ENCODE measurements around the gene FAM193B.

FAM193B gene

GRCh38 chr5:177554474-177555111 lies at the start of gene FAM193B:
Gene FAM193B, minus strand, starts transcription at chr5:177554563. Its CDS starts 105 bp downstream, at chr5:177554458.
- peak; percentile 98 for DNase-seq

DNA sequence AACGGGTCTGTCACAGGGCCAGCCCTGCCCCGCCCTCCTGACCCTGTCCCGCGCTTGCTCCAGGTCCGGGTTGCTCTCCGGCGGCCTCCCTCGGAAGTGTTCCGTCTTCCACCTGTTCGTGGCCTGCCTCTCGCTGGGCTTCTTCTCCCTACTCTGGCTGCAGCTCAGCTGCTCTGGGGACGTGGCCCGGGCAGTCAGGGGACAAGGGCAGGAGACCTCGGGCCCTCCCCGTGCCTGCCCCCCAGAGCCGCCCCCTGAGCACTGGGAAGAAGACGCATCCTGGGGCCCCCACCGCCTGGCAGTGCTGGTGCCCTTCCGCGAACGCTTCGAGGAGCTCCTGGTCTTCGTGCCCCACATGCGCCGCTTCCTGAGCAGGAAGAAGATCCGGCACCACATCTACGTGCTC lies 49.8 kb upstream of the FAM193B start:
- no peak for DNase-seq

- no peak for DNase-seq
Observed at GRCh38 chr5:177603631-177604030, 49.3 kb upstream of the FAM193B start.

DNA sequence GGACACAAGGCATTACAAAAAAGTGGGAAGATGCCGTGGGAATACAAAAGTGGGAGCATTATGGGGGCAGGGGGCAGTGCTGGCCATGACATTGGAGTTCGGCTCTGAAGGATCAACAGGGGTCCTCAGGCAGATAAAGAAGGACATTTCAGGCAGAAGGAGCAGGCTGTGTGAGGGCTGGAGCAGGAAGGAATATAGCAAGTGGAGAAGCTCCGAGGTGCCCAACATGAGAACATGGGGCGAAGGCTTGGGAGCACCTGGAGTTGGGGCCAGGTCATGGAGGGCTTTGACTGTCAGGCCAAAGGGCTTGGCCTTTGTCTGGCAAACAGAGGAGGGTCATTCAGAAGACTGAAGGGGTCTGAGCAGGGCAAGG lies 48.1 kb upstream of the FAM193B start:
- DNase-seq, result no peak

- no peak for DNase-seq
Observed at GRCh38 chr5:177601577-177602457, 47.5 kb upstream of the FAM193B start.

- no peak for DNase-seq
Observed at GRCh38 chr5:177601126-177601525, 46.8 kb upstream of the FAM193B start.

- DNase-seq, result no peak
Observed at GRCh38 chr5:177600508-177601018, 46.2 kb upstream of the FAM193B start.

GRCh38 chr5:177599731-177600507 lies 45.6 kb upstream of the FAM193B start, which contains the start of gene B4GALT7:
Gene B4GALT7, plus strand, starts transcription at chr5:177600132. Its CDS starts 79 bp downstream, at chr5:177600211.
- DNase-seq, result peak; percentile 94

GRCh38 chr5:177598477-177598876 lies 44.1 kb upstream of the FAM193B start:
- no peak for DNase-seq

DNA sequence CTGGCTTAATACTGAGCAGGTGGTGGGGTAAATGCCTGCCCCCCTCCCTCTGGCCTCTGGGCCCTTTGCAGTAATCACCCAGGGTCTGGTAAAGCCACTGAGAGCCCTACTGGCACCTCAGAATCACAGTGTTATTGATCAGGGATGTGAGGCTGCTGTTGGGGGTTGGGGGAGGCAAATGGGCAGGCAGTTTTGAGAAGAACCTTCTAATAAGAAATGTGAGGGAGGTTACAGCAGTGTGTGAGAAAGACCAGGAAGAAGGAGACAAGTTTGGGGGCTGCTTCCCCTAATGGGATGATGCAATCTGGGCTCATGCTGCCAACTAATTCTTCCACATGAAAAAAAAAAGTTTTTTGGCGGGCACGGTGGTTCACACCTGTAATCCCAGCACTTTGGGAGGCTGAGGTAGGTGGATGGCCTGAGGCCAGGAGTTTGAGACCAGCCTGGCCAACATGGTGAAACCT lies 42.4 kb upstream of the FAM193B start:
- DNase-seq, result peak; percentile 48

- peak; percentile 28 for DNase-seq
Observed at GRCh38 chr5:177595991-177596774, 41.8 kb upstream of the FAM193B start.

- DNase-seq, result no peak
Observed at GRCh38 chr5:177595026-177595585, 40.7 kb upstream of the FAM193B start.

DNA sequence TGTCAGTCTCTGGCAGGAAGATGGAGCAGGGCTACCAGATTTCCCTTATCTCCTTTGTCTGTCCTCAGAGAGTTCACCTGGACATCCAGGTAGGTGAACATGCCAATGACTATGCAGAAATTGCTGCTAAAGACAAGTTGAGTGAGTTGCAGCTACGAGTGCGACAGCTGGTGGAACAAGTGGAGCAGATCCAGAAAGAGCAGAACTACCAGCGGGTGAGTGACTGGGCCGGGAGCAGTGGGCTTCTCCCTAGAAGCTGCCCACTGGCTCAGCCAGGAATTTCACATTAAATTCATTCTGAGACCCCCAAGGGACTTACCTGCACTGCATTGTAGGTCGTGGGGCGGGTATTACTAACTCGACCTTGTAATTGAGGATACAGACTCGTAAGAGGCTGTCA lies 39.7 kb upstream of the FAM193B start:
- no peak for DNase-seq

DNA sequence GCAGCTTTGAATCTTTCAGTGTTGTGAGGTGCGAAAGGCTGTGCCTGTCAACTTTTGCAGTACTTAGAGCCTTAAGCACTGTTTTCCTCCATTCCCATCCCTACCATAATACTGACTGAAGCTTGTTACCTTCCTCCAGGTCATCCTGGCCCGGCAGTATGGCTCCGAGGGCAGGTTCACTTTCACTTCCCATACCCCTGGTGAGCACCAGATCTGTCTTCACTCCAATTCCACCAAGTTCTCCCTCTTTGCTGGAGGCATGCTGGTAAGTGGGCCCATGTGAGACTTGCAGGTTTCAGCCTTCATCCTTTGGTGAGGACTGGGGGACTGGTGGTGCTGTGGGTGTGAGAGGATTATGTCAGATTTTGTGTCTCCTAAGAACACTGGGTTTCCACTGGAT lies 39.1 kb upstream of the FAM193B start:
- no peak for DNase-seq

- DNase-seq, result no peak
Observed at GRCh38 chr5:177592905-177593304, 38.5 kb upstream of the FAM193B start.

- DNase-seq, result peak; percentile 96
Observed at GRCh38 chr5:177592010-177592834, 37.9 kb upstream of the FAM193B start, which contains the start of gene TMED9. Gene TMED9, plus strand, starts transcription at chr5:177592203. Its CDS starts 12 bp downstream, at chr5:177592215.

DNA sequence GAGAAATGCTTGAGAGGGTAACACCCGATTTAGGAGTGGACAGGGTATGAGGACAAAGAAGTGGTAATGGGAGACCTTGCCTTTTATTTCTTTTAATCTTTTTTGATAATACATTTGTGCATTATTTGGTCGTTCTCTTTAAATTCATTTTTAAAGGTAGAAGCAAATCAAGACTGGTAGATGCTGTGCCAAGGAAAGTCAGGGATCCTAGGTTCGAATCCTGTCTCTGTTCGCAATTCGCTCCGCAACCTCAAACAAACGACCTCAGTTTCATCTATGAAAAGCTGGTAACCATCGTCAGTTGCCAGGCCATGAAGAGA lies 37.3 kb upstream of the FAM193B start:
- no peak for DNase-seq

DNA sequence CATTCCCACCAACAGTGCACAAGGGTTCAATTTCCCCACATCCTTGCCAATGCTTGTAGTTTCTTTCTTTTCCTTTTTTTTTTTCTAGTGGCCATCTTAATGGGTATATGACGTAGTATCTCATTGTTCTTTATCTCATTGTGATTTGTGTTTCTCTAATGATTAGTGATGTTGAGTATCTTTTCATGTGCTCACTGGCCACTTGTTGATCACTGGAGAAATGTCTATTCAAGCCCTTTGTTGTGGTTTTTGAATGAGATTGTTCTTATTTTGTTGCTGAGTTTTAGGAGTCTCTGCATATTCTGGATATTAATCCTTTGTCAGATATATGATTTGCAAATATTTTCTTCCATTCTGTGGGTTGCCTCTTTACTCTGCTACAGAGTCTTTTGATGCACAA lies 36.0 kb upstream of the FAM193B start:
- no peak for DNase-seq

GRCh38 chr5:177588413-177588909 lies 34.1 kb upstream of the FAM193B start:
- no peak for DNase-seq

DNA sequence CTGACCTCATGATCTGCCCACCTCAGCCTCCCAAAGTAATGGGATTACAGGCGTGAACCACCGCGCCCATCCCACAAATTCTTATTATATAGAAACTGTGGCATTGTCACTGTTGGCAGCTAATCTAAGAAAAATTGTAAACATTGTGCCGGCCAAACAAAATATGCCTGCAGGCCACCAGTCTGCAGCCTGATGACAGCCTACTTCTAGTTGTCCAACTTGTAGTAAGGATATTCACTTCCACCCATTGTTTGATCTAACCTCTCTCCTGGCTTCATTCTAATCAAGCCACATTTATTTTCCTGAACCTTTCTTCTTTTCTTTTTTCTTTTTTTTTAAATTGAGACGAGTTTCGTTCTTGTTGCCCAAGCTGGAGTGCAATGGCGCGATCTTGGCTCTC lies 24.0 kb upstream of the FAM193B start:
- no peak for DNase-seq

DNA sequence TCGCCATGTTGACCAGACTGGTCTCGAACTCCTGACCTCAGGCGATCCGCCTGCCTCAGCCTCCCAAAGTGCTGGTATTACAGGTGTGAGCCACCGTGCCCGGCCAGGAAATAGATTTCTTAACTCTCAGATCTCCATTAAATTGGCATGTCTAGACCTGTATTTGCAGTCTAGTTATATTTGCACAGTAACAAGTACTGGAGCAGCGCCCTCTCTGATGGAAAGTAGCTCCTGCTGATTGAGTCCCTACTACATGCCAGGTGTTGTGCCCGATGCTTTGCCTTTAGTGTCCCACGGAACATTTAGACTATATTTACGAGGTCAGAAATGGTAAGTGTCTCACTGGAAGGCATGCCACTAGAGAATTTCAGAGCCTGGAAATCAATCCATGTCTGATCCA lies 21.8 kb upstream of the FAM193B start:
- no peak for DNase-seq

Data from activated effector memory CD4-positive, alpha-beta T cell treated with anti-CD3 and anti-CD28 coated beads, Interleukin-2, amount 50 U/mL, for 16 hours (primary cell).